RWPE2 (cell line): ENCODE results near the gene DST.

Source experiments
- ATAC-seq: fragments of 200-7000 bp; cut with Tn5 transposase; 3 replicates; pipeline ENCODE4 v1.9.1; 2021; ENCODE audit warnings: low read depth
- DNase-seq: peaks from one replicate; pipeline ENCODE4 v3.0.0-alpha.2; 2020; ENCODE audit warnings: low spot score
- H3K27ac ChIP-seq: fragments of 450-650 bp; 2 replicates; pipeline ENCODE4 v1.5.1; 2017; ENCODE audit warnings: mild to moderate bottlenecking; ENCODE audit not compliant: poor library complexity, severe bottlenecking
- H3K27me3 ChIP-seq: fragments of 250-450 bp; sonication (Bioruptor Pico); 2 replicates; pipeline ENCODE4 v1.5.1; 2021; ENCODE audit warnings: mild to moderate bottlenecking, moderate library complexity; ENCODE audit not compliant: insufficient read depth, poor library complexity, severe bottlenecking
- H3K36me3 ChIP-seq: fragments of 250-450 bp; sonication (Bioruptor Pico); 2 replicates; pipeline ENCODE4 v1.5.1; 2020; ENCODE audit warnings: low read depth, mild to moderate bottlenecking, moderate library complexity
- H3K4me1 ChIP-seq: fragments of 250-450 bp; sonication (Bioruptor Pico); 2 replicates; pipeline ENCODE4 v1.5.1; 2021; ENCODE audit warnings: mild to moderate bottlenecking, moderate library complexity; ENCODE audit not compliant: insufficient read depth, poor library complexity, severe bottlenecking
- H3K4me3 ChIP-seq: fragments of 250-450 bp; sonication (Bioruptor Pico); 2 replicates; pipeline ENCODE4 v1.5.1; 2021; ENCODE audit warnings: mild to moderate bottlenecking, moderate library complexity; ENCODE audit not compliant: severe bottlenecking
- H3K9me3 ChIP-seq: fragments of 250-450 bp; sonication (Bioruptor Pico); 2 replicates; pipeline ENCODE4 v1.5.1; 2021; ENCODE audit warnings: mild to moderate bottlenecking, moderate library complexity; ENCODE audit not compliant: severe bottlenecking
- TF ChIP-seq, protein P1 (sequence below): fragments of 450-650 bp; IDR thresholded peaks from one replicate; pipeline ENCODE4 v1.5.1; 2017; ENCODE audit warnings: mild to moderate bottlenecking, moderate library complexity; ENCODE audit not compliant: poor library complexity, severe bottlenecking

DST gene

GRCh38 chr6:56613247-56613851 is 29.3 kb downstream of the DST start:
- peak; percentile 11; the same call in 2 of the 3 replicates for ATAC-seq
- TF ChIP-seq, protein P1, sequence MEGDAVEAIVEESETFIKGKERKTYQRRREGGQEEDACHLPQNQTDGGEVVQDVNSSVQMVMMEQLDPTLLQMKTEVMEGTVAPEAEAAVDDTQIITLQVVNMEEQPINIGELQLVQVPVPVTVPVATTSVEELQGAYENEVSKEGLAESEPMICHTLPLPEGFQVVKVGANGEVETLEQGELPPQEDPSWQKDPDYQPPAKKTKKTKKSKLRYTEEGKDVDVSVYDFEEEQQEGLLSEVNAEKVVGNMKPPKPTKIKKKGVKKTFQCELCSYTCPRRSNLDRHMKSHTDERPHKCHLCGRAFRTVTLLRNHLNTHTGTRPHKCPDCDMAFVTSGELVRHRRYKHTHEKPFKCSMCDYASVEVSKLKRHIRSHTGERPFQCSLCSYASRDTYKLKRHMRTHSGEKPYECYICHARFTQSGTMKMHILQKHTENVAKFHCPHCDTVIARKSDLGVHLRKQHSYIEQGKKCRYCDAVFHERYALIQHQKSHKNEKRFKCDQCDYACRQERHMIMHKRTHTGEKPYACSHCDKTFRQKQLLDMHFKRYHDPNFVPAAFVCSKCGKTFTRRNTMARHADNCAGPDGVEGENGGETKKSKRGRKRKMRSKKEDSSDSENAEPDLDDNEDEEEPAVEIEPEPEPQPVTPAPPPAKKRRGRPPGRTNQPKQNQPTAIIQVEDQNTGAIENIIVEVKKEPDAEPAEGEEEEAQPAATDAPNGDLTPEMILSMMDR: no peak
- Histone ChIP-seq H3K27ac (no peak overlapping the region), H3K27me3 (no peaks in the 10 kb centered on the region), H3K4me3 (no peak overlapping the region), H3K9me3 (no peaks in the 10 kb centered on the region), H3K4me1 (no peaks in the 10 kb centered on the region), H3K36me3 (peaks cover 57% of the 10 kb centered on the region)
- no peak for DNase-seq

- ATAC-seq: no peak
- no peak for DNase-seq
- Histone ChIP-seq H3K4me1 (no peaks in the 10 kb centered on the region), H3K27me3 (no peaks in the 10 kb centered on the region), H3K27ac (no peak overlapping the region), H3K36me3 (peaks cover 34% of the 10 kb centered on the region), H3K4me3 (no peak overlapping the region), H3K9me3 (no peaks in the 10 kb centered on the region)
- TF ChIP-seq, protein P1: no peak
Measured at GRCh38 chr6:56608332-56608731, 34.4 kb downstream of the DST start.

GRCh38 chr6:56607111-56607752 is 35.5 kb downstream of the DST start:
- peaks cover 45% of the 10 kb centered on the region for H3K36me3 ChIP-seq
- no peaks in the 10 kb centered on the region for H3K4me1 ChIP-seq
- no peaks in the 10 kb centered on the region for H3K9me3 ChIP-seq
- ATAC-seq (no peak), DNase-seq (no peak)
- no peak overlapping the region for H3K4me3 ChIP-seq
- H3K27me3 ChIP-seq: no peaks in the 10 kb centered on the region
- H3K27ac ChIP-seq: no peak overlapping the region
- TF ChIP-seq, protein P1: no peak

DNA sequence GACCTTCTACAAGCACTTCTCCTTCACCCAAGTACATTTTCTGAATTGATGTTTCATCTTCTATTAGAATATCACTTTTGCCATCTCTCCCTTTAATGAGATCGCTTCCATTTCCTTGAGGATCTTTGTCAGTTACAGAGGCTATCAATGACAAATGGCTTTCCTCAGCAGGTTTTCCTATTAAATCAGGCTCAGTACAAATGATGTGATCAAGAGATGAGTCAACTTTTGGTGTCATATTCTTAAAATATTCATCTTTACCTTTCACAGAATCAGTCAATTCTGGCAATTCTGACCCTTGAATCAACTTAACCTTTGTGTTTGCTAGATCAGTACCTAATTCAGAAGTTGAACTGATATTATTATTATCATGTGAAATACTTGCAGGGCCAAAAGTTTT is 37.3 kb downstream of the DST start:
- H3K4me3 ChIP-seq: no peak overlapping the region
- H3K9me3 ChIP-seq: no peaks in the 10 kb centered on the region
- no peaks in the 10 kb centered on the region for H3K4me1 ChIP-seq
- H3K27ac ChIP-seq: no peak overlapping the region
- TF ChIP-seq, protein P1: no peak
- no peaks in the 10 kb centered on the region for H3K27me3 ChIP-seq
- ATAC-seq: no peak
- peaks cover 58% of the 10 kb centered on the region for H3K36me3 ChIP-seq
- no peak for DNase-seq

DNA sequence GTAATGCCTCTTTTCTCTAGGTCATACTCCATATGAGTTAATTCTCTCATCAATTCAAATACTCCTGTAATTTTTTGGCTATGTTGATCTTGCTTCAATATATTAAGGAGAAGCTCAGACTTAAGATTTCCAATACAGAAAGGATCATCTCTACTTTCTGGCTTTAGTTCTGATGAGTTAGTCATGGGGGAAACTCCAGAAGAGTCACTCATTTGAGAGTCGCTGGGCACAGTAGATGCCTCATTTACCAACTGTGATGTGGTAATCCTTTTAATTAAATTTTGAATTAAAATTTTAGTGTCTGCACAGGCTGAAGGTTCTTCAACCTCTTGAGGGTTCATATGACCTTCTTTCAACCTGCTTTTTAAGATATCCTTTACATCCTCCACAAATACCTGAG is 38.5 kb downstream of the DST start:
- no peaks in the 10 kb centered on the region for H3K9me3 ChIP-seq
- TF ChIP-seq, protein P1: no peak
- DNase-seq: no peak
- no peak overlapping the region for H3K27ac ChIP-seq
- H3K4me3 ChIP-seq: no peak overlapping the region
- ATAC-seq: no peak
- no peaks in the 10 kb centered on the region for H3K4me1 ChIP-seq
- H3K36me3 ChIP-seq: peaks cover 58% of the 10 kb centered on the region
- H3K27me3 ChIP-seq: no peaks in the 10 kb centered on the region
